Endodermal cell (in vitro differentiated cells): ENCODE measurements around the gene CUX1. TPM values are rescaled to one million over a fixed set of nuclear protein-coding genes. Genes with fewer than 3 reads are reported as not detected.

Source experiments
- DNase-seq: peaks from one replicate; pipeline ENCODE4 v3.0.0-alpha.2; 2017
- H3K27ac ChIP-seq: 2 replicates; pipeline ENCODE4 v1.5.1; 2013; ENCODE audit warnings: mild to moderate bottlenecking, low read depth, low read length, moderate library complexity
- H3K27me3 ChIP-seq: 2 replicates; pipeline ENCODE4 v1.6.1; 2013; ENCODE audit warnings: mild to moderate bottlenecking, low read length, moderate library complexity; ENCODE audit not compliant: insufficient read depth, control insufficient read depth, poor library complexity, severe bottlenecking
- H3K36me3 ChIP-seq: 2 replicates; pipeline ENCODE4 v1.7.0; 2013; ENCODE audit warnings: mild to moderate bottlenecking, low read length, moderate library complexity; ENCODE audit not compliant: control insufficient read depth, insufficient read depth
- H3K4me1 ChIP-seq: one replicate; pipeline ENCODE4 v1.7.0; 2013; ENCODE audit warnings: low read length; ENCODE audit not compliant: control insufficient read depth, insufficient read depth
- H3K4me3 ChIP-seq: 2 replicates; pipeline ENCODE4 v1.5.1; 2013; ENCODE audit warnings: mild to moderate bottlenecking, low read length, moderate library complexity
- H3K9ac ChIP-seq: 2 replicates; pipeline ENCODE4 v1.6.1; 2013; ENCODE audit warnings: mild to moderate bottlenecking, low read length, moderate library complexity; ENCODE audit not compliant: poor library complexity, severe bottlenecking; ENCODE audit errors: extremely low read depth
- H3K9me3 ChIP-seq: 2 replicates; pipeline ENCODE4 v1.6.1; 2013; ENCODE audit warnings: mild to moderate bottlenecking, low read length, moderate library complexity; ENCODE audit not compliant: control insufficient read depth
- H3K27ac Mint-ChIP-seq: 2 replicates; pipeline ENCODE4 v1.8.0; 2020; ENCODE audit warnings: mixed read lengths
- H3K27me3 Mint-ChIP-seq: 2 replicates; pipeline ENCODE4 v1.8.0; 2021; ENCODE audit warnings: mild to moderate bottlenecking, mixed read lengths; ENCODE audit not compliant: insufficient read depth
- H3K36me3 Mint-ChIP-seq: 2 replicates; pipeline ENCODE4 v1.8.0; 2020; ENCODE audit warnings: low read depth, mixed read lengths
- H3K4me1 Mint-ChIP-seq: 2 replicates; pipeline ENCODE4 v1.8.0; 2020; ENCODE audit warnings: mixed read lengths
- H3K4me3 Mint-ChIP-seq: 2 replicates; pipeline ENCODE4 v1.8.0; 2020; ENCODE audit warnings: mild to moderate bottlenecking, moderate library complexity, mixed read lengths
- H3K9me3 Mint-ChIP-seq: 2 replicates; pipeline ENCODE4 v1.8.0; 2020; ENCODE audit warnings: mild to moderate bottlenecking, mixed read lengths
- CTCF ChIP-seq: fragments of 200-600 bp; sonication (generic); conservative IDR thresholded peaks from 2 replicates; pipeline ENCODE4 v1.5.0; 2021; ENCODE audit warnings: antibody characterized with exemption, mild to moderate bottlenecking
- whole genome bisulfite sequencing, 2 experiments: methylation state at CpG; one replicate each; pipeline versions ENCODE4 v1.1.5 to v1.1.7; 2013; ENCODE audit warnings: missing lambda C conversion rate in 2 of 2, mixed read lengths in 1 of 2; ENCODE audit not compliant: insufficient coverage in 1 of 2, insufficient read length in 1 of 2; 5-methylcytosine and 5-hydroxymethylcytosine counted together
- total RNA-seq, 2 donors: library from RNA; stranded (reverse); fragmentation: NEBNext Ultra II Directional in 1 of 2; extraction: Animal tissue kit (Norgen Biotek cat#: 25700) in 1 of 2; gene quantifications; 2 replicates in 1 of 2; 3 replicates in 1 of 2; pipeline ENCODE4 v1.2.1, GENCODE V29; 2021

Gene CUX1
- total RNA-seq, 2 donors from 2014 or later, result 85.1 to 108 TPM

GRCh38 chr7:101973130-101973529 is 155.7 kb downstream of the CUX1 start:
- no peaks in the 10 kb centered on the region for H3K36me3 ChIP-seq

GRCh38 chr7:101974393-101974792 is 157.0 kb downstream of the CUX1 start:
- H3K4me3 Mint-ChIP-seq, result no peak overlapping the region
- 86 to 100% methylated on average over 2 to 4 of the region's 6 CpGs for WGBS, 2 experiments
- Histone ChIP-seq H3K36me3 (no peaks in the 10 kb centered on the region), H3K27me3 (no peaks in the 10 kb centered on the region), H3K27ac (no peak overlapping the region), H3K4me1 (no peaks in the 10 kb centered on the region), H3K4me3 (no peak overlapping the region), H3K9ac (no peak overlapping the region), H3K9me3 (no peaks in the 10 kb centered on the region)
- no peaks in the 10 kb centered on the region for H3K9me3 Mint-ChIP-seq
- TF ChIP-seq CTCF, result no peak
- peak overlapping the region; percentile 49 for H3K27ac Mint-ChIP-seq
- H3K36me3 Mint-ChIP-seq, result peaks cover 25% of the 10 kb centered on the region
- H3K4me1 Mint-ChIP-seq, result peaks cover 11% of the 10 kb centered on the region
- H3K27me3 Mint-ChIP-seq, result no peaks in the 10 kb centered on the region
- no peak for DNase-seq

More at GRCh38 chr7:101973130-101973529, 155.7 kb downstream of the CUX1 start:
- Histone ChIP-seq H3K4me1 (no peaks in the 10 kb centered on the region), H3K9me3 (no peaks in the 10 kb centered on the region), H3K9ac (no peak overlapping the region), H3K4me3 (no peak overlapping the region), H3K27ac (no peak overlapping the region), H3K27me3 (no peaks in the 10 kb centered on the region)
- Mint-ChIP-seq H3K4me3 (no peak overlapping the region), H3K4me1 (peaks cover 11% of the 10 kb centered on the region), H3K27ac (no peak overlapping the region), H3K9me3 (no peaks in the 10 kb centered on the region), H3K36me3 (peaks cover 20% of the 10 kb centered on the region), H3K27me3 (no peaks in the 10 kb centered on the region)
- WGBS, 2 experiments, result 97% methylated on average over 5 to 8 of the region's 8 CpGs
- TF ChIP-seq CTCF, result no peak
- DNase-seq, result no peak

GRCh38 chr7:101975046-101975445 is 157.6 kb downstream of the CUX1 start:
- Mint-ChIP-seq H3K27ac (peak overlapping the region; percentile 49), H3K36me3 (peaks cover 25% of the 10 kb centered on the region), H3K9me3 (no peaks in the 10 kb centered on the region), H3K4me3 (no peak overlapping the region), H3K4me1 (peaks cover 7% of the 10 kb centered on the region), H3K27me3 (no peaks in the 10 kb centered on the region)
- WGBS, 2 experiments, result 76 to 92% methylated on average over 4 to 7 of the region's 7 CpGs
- no peaks in the 10 kb centered on the region for H3K36me3 ChIP-seq
- H3K9me3 ChIP-seq, result no peaks in the 10 kb centered on the region
- DNase-seq, result no peak
- no peak for TF ChIP-seq CTCF
- no peaks in the 10 kb centered on the region for H3K4me1 ChIP-seq
- no peak overlapping the region for H3K9ac ChIP-seq
- H3K27me3 ChIP-seq, result no peaks in the 10 kb centered on the region
- no peak overlapping the region for H3K4me3 ChIP-seq
- no peak overlapping the region for H3K27ac ChIP-seq
